H1 (cell line): ENCODE data around the gene EBF3. TPM values are rescaled to one million over a fixed set of nuclear protein-coding genes. Genes with fewer than 3 reads are reported as not detected.

Source experiments
- CTCF ChIA-PET: fragments of 300-600 bp; sonication (Branson Sonifier 250); formaldehyde crosslinking; loops from one replicate; lab custom pipeline; 2021; ENCODE audit not compliant: partially characterized antibody; lab: Charles Lee
- POLR2A ChIA-PET: fragments of 300-600 bp; sonication (Branson Sonifier 250); formaldehyde crosslinking; loops from one replicate; lab custom pipeline; 2021; ENCODE audit warnings: inconsistent platforms; ENCODE audit not compliant: partially characterized antibody; lab: Charles Lee
- DNase-seq, 2 experiments: peaks; one replicate each; pipeline versions ENCODE4 v3.0.0 to v3.0.0-alpha.2; 2010 to 2022; ENCODE audit warnings: low spot score in 2 of 2, low read depth in 1 of 2, mixed read lengths in 1 of 2
- FAIRE-seq: peaks from 2 replicates; lab custom pipeline; 2011; peaks lifted over from hg19 to GRCh38; lab: Jason Lieb, UNC
- H2AFZ ChIP-seq: 2 replicates; pipeline ENCODE4 v1.8.1; 2012; ENCODE audit warnings: low read length, inconsistent platforms
- H2AK5ac ChIP-seq: 2 replicates; pipeline ENCODE4 v1.6.1; 2013; ENCODE audit warnings: low read depth, low read length
- H2BK120ac ChIP-seq: replicated peaks from 2 replicates; pipeline ENCODE3; 2013; ENCODE audit warnings: low read depth, low read length, inconsistent platforms
- H2BK12ac ChIP-seq: 2 replicates; pipeline ENCODE4 v1.6.1; 2013; ENCODE audit warnings: low read depth, low read length
- H2BK15ac ChIP-seq: 2 replicates; pipeline ENCODE4 v1.6.1; 2013; ENCODE audit warnings: low read length
- H2BK20ac ChIP-seq: 2 replicates; pipeline ENCODE4 v1.6.1; 2013; ENCODE audit warnings: low read length
- H2BK5ac ChIP-seq: 2 replicates; pipeline ENCODE4 v1.6.1; 2013; ENCODE audit warnings: low read depth, low read length
- H3K14ac ChIP-seq: 2 replicates; pipeline ENCODE4 v1.6.1; 2013; ENCODE audit warnings: inconsistent platforms; ENCODE audit not compliant: insufficient read length
- H3K18ac ChIP-seq: 2 replicates; pipeline ENCODE4 v1.6.1; 2013; ENCODE audit warnings: low read length; ENCODE audit errors: extremely low read depth
- H3K23ac ChIP-seq: 2 replicates; pipeline ENCODE4 v1.6.1; 2013; ENCODE audit warnings: inconsistent platforms; ENCODE audit not compliant: insufficient read length
- H3K23me2 ChIP-seq: 2 replicates; pipeline ENCODE4 v1.6.1; 2013; ENCODE audit warnings: low read depth, low read length
- H3K27ac ChIP-seq: 2 replicates; pipeline ENCODE4 v1.6.1; 2011; ENCODE audit warnings: low read depth, low read length, inconsistent platforms
- H3K27me3 ChIP-seq, 4 experiments: replicated peaks in 1 of 4; 1 replicate in 1 of 4; 2 replicates in 3 of 4; pipeline versions ENCODE4 v1.6.1 to v1.8.1; 2011 to 2013; ENCODE audit warnings: low read length in 3 of 4, mild to moderate bottlenecking in 3 of 4, inconsistent platforms in 2 of 4, mixed read lengths in 2 of 4, moderate library complexity in 1 of 4; ENCODE audit not compliant: control insufficient read depth in 3 of 4, insufficient read depth in 3 of 4; ENCODE audit errors: extremely low read depth in 1 of 4
- H3K36me3 ChIP-seq, 4 experiments: 2 replicates each; pipeline versions ENCODE4 v1.6.1 to v1.8.1; 2011 to 2013; ENCODE audit warnings: mild to moderate bottlenecking in 4 of 4, low read length in 3 of 4, moderate library complexity in 2 of 4, control low read depth in 1 of 4, inconsistent platforms in 1 of 4; ENCODE audit not compliant: insufficient read depth in 4 of 4, control insufficient read depth in 2 of 4
- H3K4ac ChIP-seq: replicated peaks from 2 replicates; pipeline ENCODE3; 2013; ENCODE audit warnings: low read length, low read depth, mixed read lengths, inconsistent platforms; ENCODE audit not compliant: insufficient read length
- H3K4me1 ChIP-seq, 4 experiments: replicated peaks in 1 of 4; 1 replicate in 1 of 4; 2 replicates in 3 of 4; pipeline versions ENCODE4 v1.6.1 to v1.8.1; 2011 to 2013; ENCODE audit warnings: low read length in 3 of 4, inconsistent platforms in 2 of 4, mixed read lengths in 1 of 4; ENCODE audit not compliant: insufficient read depth in 4 of 4, control insufficient read depth in 3 of 4
- H3K4me2 ChIP-seq, 2 experiments: 2 replicates each; pipeline versions ENCODE4 v1.6.1 to v1.8.1; 2011 to 2013; ENCODE audit warnings: low read depth in 2 of 2, low read length in 2 of 2, control low read depth in 1 of 2, inconsistent platforms in 1 of 2, mild to moderate bottlenecking in 1 of 2; ENCODE audit not compliant: insufficient read depth in 1 of 2
- H3K4me3 ChIP-seq, 4 experiments: fragments of 200-600, 300-600 bp in 1 of 4; sonication (generic), shearing (Covaris generic), sonication (Bioruptor Twin) in 1 of 4; 2 replicates each; pipeline versions ENCODE4 v1.5.1 to v1.8.1; 2011 to 2016; ENCODE audit warnings: low read length in 4 of 4, low read depth in 3 of 4, control low read depth in 2 of 4, inconsistent platforms in 2 of 4, mild to moderate bottlenecking in 2 of 4, mixed read lengths in 1 of 4, moderate library complexity in 1 of 4; ENCODE audit not compliant: insufficient read depth in 2 of 4; ENCODE audit errors: extremely low read depth in 1 of 4
- H3K56ac ChIP-seq: replicated peaks from 2 replicates; pipeline ENCODE3; 2013; ENCODE audit warnings: low read depth, mild to moderate bottlenecking, mixed read lengths, low read length, inconsistent platforms; ENCODE audit not compliant: insufficient read length
- H3K79me1 ChIP-seq: 2 replicates; pipeline ENCODE4 v1.6.1; 2013; ENCODE audit warnings: low read depth, low read length, control low read depth
- H3K79me2 ChIP-seq, 2 experiments: 2 replicates each; pipeline versions ENCODE4 v1.6.1 to v1.8.1; 2012 to 2013; ENCODE audit warnings: low read length in 2 of 2, mild to moderate bottlenecking in 2 of 2, inconsistent platforms in 1 of 2; ENCODE audit not compliant: insufficient read depth in 2 of 2, control insufficient read depth in 1 of 2
- H3K9ac ChIP-seq, 4 experiments: replicated peaks in 1 of 4; 1 replicate in 1 of 4; 2 replicates in 3 of 4; pipeline versions ENCODE4 v1.6.1 to v1.8.1; 2011 to 2013; ENCODE audit warnings: low read depth in 3 of 4, low read length in 3 of 4, control low read depth in 2 of 4, mild to moderate bottlenecking in 2 of 4, moderate library complexity in 2 of 4, inconsistent platforms in 1 of 4; ENCODE audit errors: extremely low read depth in 1 of 4
- H3K9me3 ChIP-seq, 2 experiments: 2 replicates each; pipeline versions ENCODE4 v1.6.1 to v1.8.1; 2012 to 2013; ENCODE audit warnings: mild to moderate bottlenecking in 2 of 2, moderate library complexity in 2 of 2, control low read depth in 1 of 2, inconsistent platforms in 1 of 2, low read depth in 1 of 2, low read length in 1 of 2, mixed read lengths in 1 of 2; ENCODE audit not compliant: insufficient read depth in 2 of 2
- H4K20me1 ChIP-seq, 2 experiments: replicated peaks in 1 of 2; 2 replicates each; pipeline versions ENCODE3 to v1.8.1; 2011 to 2013; ENCODE audit warnings: inconsistent platforms in 2 of 2, low read length in 2 of 2, mild to moderate bottlenecking in 1 of 2; ENCODE audit not compliant: insufficient read depth in 2 of 2, control insufficient read depth in 1 of 2
- H4K5ac ChIP-seq: 2 replicates; pipeline ENCODE4 v1.6.1; 2013; ENCODE audit warnings: low read length, low read depth, mixed read lengths, inconsistent platforms; ENCODE audit not compliant: insufficient read length
- H4K8ac ChIP-seq: 2 replicates; pipeline ENCODE4 v1.8.0; 2013; ENCODE audit warnings: mild to moderate bottlenecking, moderate library complexity, low read length, inconsistent platforms; ENCODE audit not compliant: insufficient read depth; ENCODE audit errors: extremely low read depth
- H4K91ac ChIP-seq: replicated peaks from 2 replicates; pipeline ENCODE3; 2013; ENCODE audit warnings: low read length, mixed read lengths, inconsistent platforms; ENCODE audit not compliant: insufficient read length
- BCL11A ChIP-seq, 2 experiments: IDR thresholded peaks; one replicate each; pipeline ENCODE4 v1.6.1; 2011; ENCODE audit warnings: low read depth in 2 of 2, low read length in 2 of 2, mild to moderate bottlenecking in 2 of 2
- E2F6 ChIP-seq: IDR thresholded peaks from 2 replicates; pipeline ENCODE4 v1.6.1; 2012; ENCODE audit warnings: inconsistent platforms
- KDM1A ChIP-seq: fragments of 200-600, 300-600 bp; sonication (generic); IDR thresholded peaks from 2 replicates; pipeline ENCODE4 v1.7.1; 2016; ENCODE audit warnings: mild to moderate bottlenecking, low read length, borderline replicate concordance
- KDM4A ChIP-seq: IDR thresholded peaks from one replicate; pipeline ENCODE4 v1.7.1; 2012; ENCODE audit warnings: low read depth, mild to moderate bottlenecking, moderate library complexity, low read length, inconsistent platforms; ENCODE audit not compliant: severe bottlenecking
- POLR2A ChIP-seq, 2 experiments: IDR thresholded peaks; 1 replicate in 1 of 2; 2 replicates in 1 of 2; pipeline ENCODE4 v1.6.1; 2011; ENCODE audit warnings: low read depth in 2 of 2, low read length in 2 of 2, mild to moderate bottlenecking in 2 of 2; ENCODE audit errors: control extremely low read depth in 1 of 2
- RAD21 ChIP-seq, 2 experiments: IDR thresholded peaks in 1 of 2; conservative IDR thresholded peaks in 1 of 2; 2 replicates each; pipeline ENCODE4 v1.6.1; 2011; ENCODE audit warnings: low read depth in 2 of 2, low read length in 2 of 2, improper control_type of control experiment in 1 of 2, inconsistent platforms in 1 of 2, mild to moderate bottlenecking in 1 of 2, moderate library complexity in 1 of 2
- SP2 ChIP-seq: IDR thresholded peaks from 2 replicates; pipeline ENCODE4 v1.6.1; 2012; ENCODE audit warnings: mild to moderate bottlenecking, low read length, inconsistent platforms
- SRF ChIP-seq: IDR thresholded peaks from 2 replicates; pipeline ENCODE4 v1.6.1; 2011; ENCODE audit warnings: mild to moderate bottlenecking, low read depth, low read length, moderate library complexity
- SUZ12 ChIP-seq: fragments of 200-600 bp; sonication (generic); IDR thresholded peaks from 2 replicates; pipeline ENCODE4 v1.6.1; 2012; ENCODE audit warnings: mild to moderate bottlenecking, inconsistent platforms, low read length, moderate library complexity, mixed read lengths
- WGBS, 2 experiments: shearing (Covaris generic) in 1 of 2; methylation state at CpG; one replicate each; pipeline versions ENCODE4 v1.1.6 to v1.1.7; 2013 to 2015; ENCODE audit warnings: low lambda C conversion rate in 2 of 2, mixed read lengths in 2 of 2, inconsistent platforms in 1 of 2, low coverage in 1 of 2, missing lambda C conversion rate in 1 of 2; ENCODE audit not compliant: insufficient replicate concordance in 2 of 2, insufficient coverage in 1 of 2, insufficient read length in 1 of 2; ENCODE audit errors: extremely low coverage in 1 of 2, missing lambda C conversion rate in 1 of 2; 5-methylcytosine and 5-hydroxymethylcytosine counted together
- polyA plus RNA-seq, 7 experiments: library from polyadenylated mRNA; depleted of rRNA in 3 of 7; stranded (reverse) in 5 of 7; unstranded in 2 of 7; fragments of >200 nt in 5 of 7; fragments of 200-250 nt in 2 of 7; gene quantifications; 1 replicate in 5 of 7; 2 replicates in 1 of 7; 4 replicates in 1 of 7; pipeline versions ENCODE4 v1.2.1 to v1.2.3, GENCODE V29; 2011 to 2013; ENCODE audit warnings: missing spikeins in 2 of 7, mixed read lengths in 2 of 7
- total RNA-seq: library from RNA; stranded (reverse); fragmentation: NEBNext Ultra II Directional; extraction: Animal tissue kit (Norgen Biotek cat#: 25700); gene quantifications from 2 replicates; pipeline ENCODE4 v1.2.1, GENCODE V29; 2021

EBF3 gene
- total and polyA plus RNA-seq, 2 of the 8 experiments (the other 6 are each of a cell fraction or from before 2014, with no cell fraction given), result 0.08 to 0.26 TPM

GRCh38 chr10:129958629-129959543 lies 5.2 kb downstream of the EBF3 start:
- Histone ChIP-seq H2BK15ac (no peak overlapping the region), H3K36me3 (no peaks in the 10 kb centered on the region; a peak in 1 of 8 replicates), H2BK5ac (no peak overlapping the region), H2BK20ac (0 out of 2 replicates have a peak overlapping the region, but pooled peaks have one; percentile 68), H3K56ac (no peak overlapping the region), H3K4ac (no peak overlapping the region), H3K27ac (no peak overlapping the region), H3K4me2 (peak overlapping the region; percentile 62 to 80), H3K4me3 (peak overlapping the region; percentile 3 to 58 (median 30); a peak in 6 of 8 replicates), H4K20me1 (peaks cover 7 to 14% of the 10 kb centered on the region in 2 experiments), H4K91ac (no peak overlapping the region), H4K5ac (no peak overlapping the region), H4K8ac (peak overlapping the region; percentile 45; the same call in 1 of the 2 replicates), H3K9ac (no peak overlapping the region; a peak in 1 of 7 replicates), H3K79me2 (no peaks in the 10 kb centered on the region), H3K18ac (0 out of 2 replicates have a peak overlapping the region, but pooled peaks have one; percentile 71), H2AK5ac (no peak overlapping the region), H3K14ac (no peak overlapping the region), H3K23ac (no peak overlapping the region), H3K27me3 (peaks cover 63 to 100% (median 90%) of the 10 kb centered on the region in 4 experiments), H3K79me1 (no peaks in the 10 kb centered on the region), H3K9me3 (no peaks in the 10 kb centered on the region), H3K4me1 (peaks cover 18 to 30% (median 22%) of the 10 kb centered on the region in 4 experiments), H2BK120ac (no peak overlapping the region), H3K23me2 (peaks cover 14% of the 10 kb centered on the region; the same call in 1 of the 2 replicates), H2AFZ (no peak overlapping the region), H2BK12ac (peak overlapping the region; percentile 21; the same call in 1 of the 2 replicates)
- POLR2A ChIA-PET, result interaction anchor here (1.3 to 1.9 kb wide), 2 partner anchors 10 to 13 kb away, joined by 4 read pairs; no protein-coding TSS in a partner anchor
- WGBS, 2 experiments, result 2% methylated on average over 44 of the region's 103 CpGs; no CpG with 5 or more reads in 1 of the 2 experiments
- CTCF ChIA-PET, result interaction anchor here (0.9 to 1.8 kb wide), 3 partner anchors 10 to 194 kb away, joined by 3 to 5 read pairs (median 3); no protein-coding TSS in a partner anchor
- no peak for FAIRE-seq
- peak in 1 of 2 experiments; percentile 76 for DNase-seq
- TF ChIP-seq SP2 (no peak), BCL11A (IDR thresholded peaks at IDR 0.05; ENCODE audit: low read depth in 2 of 2, low read length in 2 of 2) (no peak), RAD21 (IDR thresholded peaks at IDR 0.05 in 1 of 2, conservative IDR thresholded peaks at IDR 0.05 in 1 of 2; ENCODE audit: low read depth in 2 of 2, low read length in 2 of 2) (no peak), SUZ12 (peak; percentile 80), E2F6 (peak; percentile 94), KDM1A (no peak), KDM4A (peak; percentile 69), SRF (no peak), POLR2A (IDR thresholded peaks at IDR 0.05; ENCODE audit: control extremely low read depth in 1 of 2, low read depth in 2 of 2, low read length in 2 of 2) (no peak)
